HepG2 (cell line): Measurements from ENCODE around the gene MXRA8. TPM values are rescaled to one million over a fixed set of nuclear protein-coding genes. Genes with fewer than 3 reads are reported as not detected.

Source experiments
- ATF3 ChIP-seq: sonication (generic); formaldehyde crosslinking; IDR thresholded peaks from 2 replicates; pipeline ENCODE4 v1.4.0; 2020; ENCODE audit warnings: missing genetic modification reagents
- BRF2 ChIP-seq: sonication (generic); formaldehyde crosslinking; IDR thresholded peaks from 2 replicates; pipeline ENCODE4 v1.8.1; 2022; ENCODE audit warnings: mild to moderate bottlenecking, missing genetic modification reagents
- DDIT3 ChIP-seq: sonication (generic); formaldehyde crosslinking; IDR thresholded peaks from 2 replicates; pipeline ENCODE4 v1.4.0; 2020; ENCODE audit warnings: mild to moderate bottlenecking, missing genetic modification reagents
- HCFC1 ChIP-seq: fragments of 150-350 bp; IDR thresholded peaks from 2 replicates; pipeline ENCODE4 v1.6.1; 2014; ENCODE audit warnings: low read depth, low read length
- MAX ChIP-seq: IDR thresholded peaks from 2 replicates; pipeline ENCODE4 v1.6.1; 2012; ENCODE audit warnings: inconsistent platforms
- MYC ChIP-seq: sonication (generic); formaldehyde crosslinking; IDR thresholded peaks from 2 replicates; pipeline ENCODE4 v1.9.0; 2021; ENCODE audit warnings: missing genetic modification reagents, borderline replicate concordance
- NFIC ChIP-seq: IDR thresholded peaks from 2 replicates; pipeline ENCODE4 v1.6.1; 2012; ENCODE audit warnings: mild to moderate bottlenecking, low read length, inconsistent platforms
- NR0B2 ChIP-seq: sonication (generic); formaldehyde crosslinking; IDR thresholded peaks from 2 replicates; pipeline ENCODE4 v1.4.0; 2020; ENCODE audit warnings: mild to moderate bottlenecking, missing genetic modification reagents
- PLRG1 ChIP-seq: fragments of 450-650 bp; conservative IDR thresholded peaks from 2 replicates; pipeline ENCODE4 v1.6.1; 2016
- SAFB2 ChIP-seq: sonication (generic); formaldehyde crosslinking; IDR thresholded peaks from 2 replicates; pipeline ENCODE4 v1.5.1; 2020; ENCODE audit warnings: missing genetic modification reagents, low read depth, mild to moderate bottlenecking, borderline replicate concordance
- XRCC5 ChIP-seq: fragments of 200-400 bp; formaldehyde crosslinking; optimal IDR thresholded peaks from 2 replicates; pipeline ENCODE3; 2017; ENCODE audit warnings: mild to moderate bottlenecking, low read length
- ZC3H13 ChIP-seq: sonication (generic); formaldehyde crosslinking; IDR thresholded peaks from 2 replicates; pipeline ENCODE4 v1.8.1; 2023; ENCODE audit warnings: mild to moderate bottlenecking, missing genetic modification reagents, moderate library complexity
- ZNF230 ChIP-seq: sonication (generic); formaldehyde crosslinking; IDR thresholded peaks from 2 replicates; pipeline ENCODE4 v1.4.0; 2020; ENCODE audit warnings: mild to moderate bottlenecking, missing genetic modification reagents
- ZNF263 ChIP-seq: sonication (generic); formaldehyde crosslinking; IDR thresholded peaks from 2 replicates; pipeline ENCODE4 v1.4.0; 2020; ENCODE audit warnings: missing genetic modification reagents
- ZNF318 ChIP-seq: sonication (generic); formaldehyde crosslinking; IDR thresholded peaks from 2 replicates; pipeline ENCODE4 v1.4.0; 2020; ENCODE audit warnings: mild to moderate bottlenecking, missing genetic modification reagents
- ZNF34 ChIP-seq: sonication (generic); formaldehyde crosslinking; IDR thresholded peaks from 2 replicates; pipeline ENCODE4 v1.4.0; 2020; ENCODE audit warnings: mild to moderate bottlenecking, missing genetic modification reagents, borderline replicate concordance
- ZNF709 ChIP-seq: sonication (generic); formaldehyde crosslinking; IDR thresholded peaks from 2 replicates; pipeline ENCODE4 v1.5.0; 2020; ENCODE audit warnings: mild to moderate bottlenecking, missing genetic modification reagents
- ZNF737 ChIP-seq: sonication (generic); formaldehyde crosslinking; IDR thresholded peaks from 2 replicates; pipeline ENCODE4 v1.5.0; 2020; ENCODE audit warnings: missing genetic modification reagents, mild to moderate bottlenecking, borderline replicate concordance
- ZNF891 ChIP-seq: sonication (generic); formaldehyde crosslinking; IDR thresholded peaks from 2 replicates; pipeline ENCODE4 v1.5.0; 2020; ENCODE audit warnings: mild to moderate bottlenecking, missing genetic modification reagents
- polyA plus RNA-seq, 8 experiments: library from polyadenylated mRNA; depleted of rRNA in 3 of 8; stranded (reverse) in 7 of 8; unstranded in 1 of 8; fragments of >200 nt; fragmentation: Illumina TruSeq in 4 of 8; extraction: Trizol in 4 of 8; gene quantifications; 2 replicates each; pipeline versions ENCODE4 v1.2.1 to v1.2.3, GENCODE V29; 2011 to 2016; ENCODE audit warnings: low read depth in 4 of 8, missing spikeins in 1 of 8, mixed read lengths in 1 of 8; ENCODE audit not compliant: insufficient read depth in 1 of 8
- total RNA-seq, 5 experiments: library from RNA; depleted of rRNA; stranded (reverse); fragments of >200 nt; fragmentation: Illumina TruSeq; extraction: Trizol; gene quantifications; 2 replicates each; pipeline ENCODE4 v1.2.3, GENCODE V29; 2016; ENCODE audit warnings: low read depth in 1 of 5

The MXRA8 gene
- total and polyA plus RNA-seq, 2 of the 13 experiments (the other 11 are each of a cell fraction or from before 2014, with no cell fraction given): 19.8 to 44.8 TPM

- TF ChIP-seq MAX: peak; percentile 76
- TF ChIP-seq PLRG1: no peak
- TF ChIP-seq ZNF737 (CRISPR knock-in tag): 0 out of 2 replicates have a peak, but pooled peaks have one; percentile 65
- peak; percentile 87; the same call in 1 of the 2 replicates for TF ChIP-seq ZNF318 (CRISPR knock-in tag)
- no peak for TF ChIP-seq ZNF34 (CRISPR knock-in tag)
- no peak for TF ChIP-seq DDIT3
- 0 out of 2 replicates have a peak, but pooled peaks have one; percentile 41 for TF ChIP-seq SAFB2 (CRISPR knock-in tag)
- TF ChIP-seq ZNF230: no peak
- TF ChIP-seq NR0B2: peak; percentile 9; the same call in 1 of the 2 replicates
- no peak for TF ChIP-seq ATF3 (CRISPR knock-in tag)
- peak; percentile 12 for TF ChIP-seq XRCC5
- 0 out of 2 replicates have a peak, but pooled peaks have one; percentile 50 for TF ChIP-seq ZNF263 (CRISPR knock-in tag)
- TF ChIP-seq MYC (CRISPR knock-in tag): peak; percentile 33; the same call in 1 of the 2 replicates
- TF ChIP-seq ZC3H13 (CRISPR knock-in tag): peak; percentile 77; the same call in 1 of the 2 replicates
- 0 out of 2 replicates have a peak, but pooled peaks have one; percentile 32 for TF ChIP-seq ZNF709 (CRISPR knock-in tag)
- no peak; the same call in 1 of the 2 replicates for TF ChIP-seq HCFC1
- TF ChIP-seq ZNF891 (CRISPR knock-in tag): peak; percentile 65; the same call in 1 of the 2 replicates
- no peak for TF ChIP-seq NFIC
- TF ChIP-seq BRF2: no peak
Observed at GRCh38 chr1:1324524-1325287, 33.6 kb downstream of the MXRA8 start, which contains the start of the genes CPTP and INTS11 (continued).
